GM12875 (cell line): Measurements from ENCODE around the gene RASSF8.

Source experiments
- H3K4me3 ChIP-seq: one replicate; pipeline ENCODE4 v1.5.1; 2011; ENCODE audit warnings: low read depth, low read length, control low read depth
- TF ChIP-seq, protein P1 (sequence below): IDR thresholded peaks from 2 replicates; pipeline ENCODE4 v1.5.1; 2011; ENCODE audit warnings: low read depth, mild to moderate bottlenecking, control low read depth, inconsistent platforms, low read length, moderate library complexity, borderline replicate concordance; ENCODE audit not compliant: insufficient read depth

RASSF8 gene

DNA sequence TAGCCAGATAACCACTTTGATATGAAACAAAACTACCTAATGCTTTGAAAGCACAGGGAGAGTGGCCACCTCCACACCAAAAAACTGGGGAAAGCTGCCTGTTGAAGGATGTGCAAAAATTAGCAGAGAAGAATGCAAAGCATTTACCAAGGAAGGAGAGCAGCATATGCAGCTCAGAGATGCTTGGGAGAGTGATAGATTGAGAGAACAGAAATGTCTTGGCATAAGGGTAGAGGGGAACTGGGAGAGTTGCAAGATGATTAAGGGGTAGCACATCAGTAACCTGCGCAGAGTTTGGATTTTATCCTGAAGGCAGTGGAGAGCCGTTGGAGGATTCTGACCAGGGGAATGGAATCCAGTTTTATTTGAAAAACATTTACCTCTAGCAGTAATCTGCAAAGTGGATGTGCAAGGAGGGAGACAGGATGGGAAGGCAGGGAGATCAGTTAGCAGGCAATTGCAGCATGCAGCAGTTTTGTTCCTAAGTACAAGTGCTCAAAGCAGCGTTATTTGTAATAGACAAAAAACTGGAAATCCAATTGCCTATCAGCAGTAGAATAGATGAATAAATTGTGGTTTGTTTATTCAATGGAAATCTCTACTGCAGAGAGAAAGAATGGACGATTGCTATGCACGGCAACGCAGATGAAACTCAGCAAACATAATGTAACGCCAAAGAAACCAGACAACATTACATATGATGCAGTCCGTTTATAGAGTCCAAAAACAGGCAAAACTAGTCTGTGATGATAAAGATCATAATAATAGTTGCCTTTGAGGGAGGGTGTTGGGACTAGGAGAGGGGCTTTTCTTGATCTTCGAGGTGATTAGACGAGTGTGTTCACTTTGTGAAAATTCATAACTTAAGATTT is 84.9 kb downstream of the RASSF8 start:
- TF ChIP-seq, protein P1, sequence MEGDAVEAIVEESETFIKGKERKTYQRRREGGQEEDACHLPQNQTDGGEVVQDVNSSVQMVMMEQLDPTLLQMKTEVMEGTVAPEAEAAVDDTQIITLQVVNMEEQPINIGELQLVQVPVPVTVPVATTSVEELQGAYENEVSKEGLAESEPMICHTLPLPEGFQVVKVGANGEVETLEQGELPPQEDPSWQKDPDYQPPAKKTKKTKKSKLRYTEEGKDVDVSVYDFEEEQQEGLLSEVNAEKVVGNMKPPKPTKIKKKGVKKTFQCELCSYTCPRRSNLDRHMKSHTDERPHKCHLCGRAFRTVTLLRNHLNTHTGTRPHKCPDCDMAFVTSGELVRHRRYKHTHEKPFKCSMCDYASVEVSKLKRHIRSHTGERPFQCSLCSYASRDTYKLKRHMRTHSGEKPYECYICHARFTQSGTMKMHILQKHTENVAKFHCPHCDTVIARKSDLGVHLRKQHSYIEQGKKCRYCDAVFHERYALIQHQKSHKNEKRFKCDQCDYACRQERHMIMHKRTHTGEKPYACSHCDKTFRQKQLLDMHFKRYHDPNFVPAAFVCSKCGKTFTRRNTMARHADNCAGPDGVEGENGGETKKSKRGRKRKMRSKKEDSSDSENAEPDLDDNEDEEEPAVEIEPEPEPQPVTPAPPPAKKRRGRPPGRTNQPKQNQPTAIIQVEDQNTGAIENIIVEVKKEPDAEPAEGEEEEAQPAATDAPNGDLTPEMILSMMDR: no peak
- no peak overlapping the region for H3K4me3 ChIP-seq

DNA sequence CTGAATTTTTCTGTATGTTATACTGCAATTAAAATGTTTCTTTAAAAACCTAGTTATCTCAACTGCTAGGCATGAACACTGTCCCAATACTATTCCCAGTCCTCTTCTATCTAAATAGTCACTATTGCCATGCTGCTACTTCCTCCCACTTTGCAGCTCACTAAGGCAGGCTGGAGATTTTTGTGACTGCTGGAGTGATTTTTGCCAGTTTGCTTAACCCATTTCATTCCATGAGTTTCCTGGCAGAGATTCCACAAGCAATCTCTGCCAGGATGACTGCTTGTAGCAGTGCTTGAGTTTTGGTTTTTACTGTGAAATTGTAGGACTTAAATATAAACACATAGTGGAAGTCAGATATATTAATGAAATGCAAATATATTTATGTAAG is 85.5 kb downstream of the RASSF8 start:
- no peak overlapping the region for H3K4me3 ChIP-seq
- TF ChIP-seq, protein P1: no peak

DNA sequence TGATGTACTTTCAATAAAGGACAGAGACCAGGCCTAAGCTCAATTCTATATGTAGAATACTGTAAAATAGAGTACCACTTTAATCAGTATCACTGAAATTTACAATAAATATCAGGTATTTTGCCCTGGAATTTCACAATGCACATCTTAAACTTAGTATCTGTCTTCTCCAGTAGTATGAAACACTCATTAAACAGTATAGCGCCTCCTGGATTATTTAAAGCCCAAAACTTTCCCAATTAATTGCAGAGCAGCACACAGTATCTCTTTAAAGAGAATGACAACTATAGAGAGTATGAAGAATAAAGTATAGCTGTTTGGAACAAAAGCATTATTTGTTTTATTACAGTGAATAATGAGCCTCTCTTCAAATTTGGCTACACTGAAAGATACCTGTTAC is 86.1 kb downstream of the RASSF8 start:
- H3K4me3 ChIP-seq: no peak overlapping the region
- TF ChIP-seq, protein P1: no peak

DNA sequence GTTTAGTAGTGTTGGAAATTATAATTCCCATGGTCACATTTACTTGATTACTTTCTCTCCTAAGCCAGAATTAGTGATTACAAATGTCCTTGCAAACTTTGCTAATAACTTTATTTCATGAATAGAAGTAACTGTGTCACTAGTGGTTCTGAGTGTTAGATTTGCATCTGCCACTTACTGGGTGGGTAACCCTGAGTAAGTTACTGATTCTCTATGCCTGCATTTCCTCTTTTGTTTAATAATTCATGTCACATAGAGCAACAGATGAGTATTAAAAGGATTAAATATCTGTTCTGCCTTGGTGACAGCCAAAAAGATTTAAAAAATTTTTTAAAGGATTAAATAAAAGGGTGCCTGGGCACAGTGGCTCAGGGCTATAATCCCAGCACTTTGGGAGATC is 87.7 kb downstream of the RASSF8 start:
- TF ChIP-seq, protein P1: no peak
- H3K4me3 ChIP-seq: no peak overlapping the region

DNA sequence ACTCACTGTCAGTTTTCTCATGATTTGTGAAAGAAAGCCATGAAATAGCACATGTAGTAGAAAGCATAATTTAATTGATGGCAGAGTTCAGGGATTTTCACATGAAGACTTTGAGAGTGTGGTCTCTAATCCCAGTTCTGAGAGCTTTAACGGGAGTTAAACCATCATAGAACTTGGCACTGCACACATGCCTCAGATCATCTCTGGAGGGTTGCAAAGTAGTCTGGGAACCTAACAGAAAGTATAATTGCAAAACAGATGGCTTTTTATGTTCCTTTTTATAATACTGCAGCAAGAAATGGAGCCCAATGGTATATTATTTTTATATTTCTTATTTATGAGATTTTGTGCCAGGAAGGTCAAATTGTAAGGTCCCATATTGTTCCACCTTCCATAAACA is 88.4 kb downstream of the RASSF8 start:
- H3K4me3 ChIP-seq: no peak overlapping the region
- TF ChIP-seq, protein P1: no peak

DNA sequence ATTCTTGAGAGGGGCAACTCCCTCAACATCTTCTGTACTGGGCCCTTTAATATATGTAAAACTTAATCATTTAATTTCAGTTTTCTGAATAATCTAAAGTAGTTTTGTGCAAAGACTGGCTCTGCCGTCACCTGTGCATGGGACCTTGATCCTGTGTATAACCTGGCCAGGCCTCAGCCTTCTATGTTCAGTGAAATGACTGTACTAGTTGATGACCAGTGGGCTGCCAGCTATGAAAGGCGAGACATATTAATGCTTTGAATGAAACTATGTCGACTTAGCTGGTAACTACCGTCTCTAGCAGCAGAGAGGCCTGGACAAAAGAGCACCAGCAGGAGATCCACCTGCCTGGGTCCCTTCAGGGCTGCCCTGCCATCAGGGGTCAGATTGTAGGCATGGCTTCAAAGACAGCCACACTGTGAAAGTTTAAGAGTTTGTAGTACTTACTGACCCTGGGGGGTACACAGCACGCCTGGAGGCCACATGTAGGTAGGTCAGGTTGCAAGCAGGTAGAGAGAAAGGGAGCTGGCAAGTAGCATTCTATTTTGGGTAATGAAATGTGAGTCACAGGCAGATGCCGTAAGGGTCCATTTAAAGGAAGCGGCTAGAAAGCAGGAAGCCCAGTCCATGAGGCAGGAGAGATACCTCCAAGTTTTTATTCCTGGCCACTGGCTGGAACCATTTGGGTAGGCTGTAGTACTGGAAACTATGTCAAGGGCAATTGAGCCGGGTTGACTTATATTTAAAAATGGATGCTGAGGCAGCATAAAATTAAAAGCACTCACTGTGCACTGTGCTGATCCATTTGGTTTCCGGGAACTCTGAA is 89.1 kb downstream of the RASSF8 start:
- no peak overlapping the region for H3K4me3 ChIP-seq
- TF ChIP-seq, protein P1: no peak
